Thyroid gland (tissue), 4 donors: ENCODE measurements around the gene TGM1. TPM values are rescaled to one million over a fixed set of nuclear protein-coding genes. Genes with fewer than 3 reads are reported as not detected.

ENCODE experiments used
- DNase-seq, 2 donors: peaks; one replicate each; pipeline ENCODE4 v3.0.0-alpha.2; 2019
- H3K27ac ChIP-seq, 3 donors: fragments of 200-600 bp; sonication (generic); 1 replicate in 2 of 3; 2 replicates in 1 of 3; pipeline ENCODE4 v1.5.1; 2016 to 2019; ENCODE audit warnings: mild to moderate bottlenecking in 1 of 3, moderate library complexity in 1 of 3
- H3K27me3 ChIP-seq: fragments of 200-600 bp; sonication (generic); one replicate; pipeline ENCODE4 v1.5.1; 2019
- H3K36me3 ChIP-seq, 2 donors: fragments of 200-600 bp; sonication (generic); one replicate each; pipeline ENCODE4 v1.5.1; 2016 to 2019
- H3K4me1 ChIP-seq, 2 donors: fragments of 200-600 bp; sonication (generic); one replicate each; pipeline ENCODE4 v1.5.1; 2017 to 2019
- H3K4me3 ChIP-seq, 3 donors: fragments of 200-600 bp; sonication (generic); replicated peaks in 1 of 3; 1 replicate in 2 of 3; 2 replicates in 1 of 3; pipeline ENCODE4 v1.5.1; 2016; ENCODE audit warnings: mild to moderate bottlenecking in 1 of 3
- H3K9me3 ChIP-seq: fragments of 200-600 bp; sonication (generic); one replicate; pipeline ENCODE4 v1.5.1; 2017
- POLR2A ChIP-seq, 2 donors: fragments of 450-650 bp; IDR thresholded peaks; one replicate each; pipeline ENCODE4 v1.6.1; 2017; ENCODE audit warnings: antibody characterized with exemption in 2 of 2, mild to moderate bottlenecking in 2 of 2, moderate library complexity in 1 of 2
- WGBS, 2 donors: methylation state at CpG; one replicate each; pipeline ENCODE4 v1.1.5; 2017; 5-methylcytosine and 5-hydroxymethylcytosine counted together
- intact Hi-C: fragments of 100-400 bp; cut with DNase I; formaldehyde crosslinking; loops from one replicate; pipeline ENCODE4 v1.15.1; 2023
- total RNA-seq, 4 donors: library from RNA; depleted of rRNA; stranded (reverse); fragments of >200 nt; gene quantifications; one replicate each; pipeline ENCODE4 v1.2.3, GENCODE V29; 2016
- TF ChIP-seq, protein P1 (sequence below), 6 experiments: fragments of 200-600 bp in 3 of 6; fragments of 450-650 bp in 3 of 6; sonication (generic) in 3 of 6; IDR thresholded peaks; one replicate each; pipeline ENCODE4 v1.5.1; 2016 to 2019; ENCODE audit warnings: antibody characterized with exemption in 6 of 6, mild to moderate bottlenecking in 2 of 6, inconsistent platforms in 1 of 6, moderate library complexity in 1 of 6

The TGM1 gene
- total RNA-seq, 4 donors from 2014 or later = 1.9 to 2.8 (median 2.0) TPM

GRCh38 chr14:24211311-24211710 lies 51.7 kb downstream of the TGM1 start:
- peaks cover 0 to 28% of the 10 kb centered on the region in 2 donors for H3K4me1 ChIP-seq
- H3K36me3 ChIP-seq = peaks cover 13 to 31% of the 10 kb centered on the region in 2 donors
- no peak overlapping the region for H3K27ac ChIP-seq
- intact Hi-C loops = no loop called here
- no peaks in the 10 kb centered on the region for H3K9me3 ChIP-seq
- H3K4me3 ChIP-seq = no peak overlapping the region
- WGBS, 2 donors = 92 to 96% methylated on average over 6 of the region's 6 CpGs
- TF ChIP-seq, protein P1, sequence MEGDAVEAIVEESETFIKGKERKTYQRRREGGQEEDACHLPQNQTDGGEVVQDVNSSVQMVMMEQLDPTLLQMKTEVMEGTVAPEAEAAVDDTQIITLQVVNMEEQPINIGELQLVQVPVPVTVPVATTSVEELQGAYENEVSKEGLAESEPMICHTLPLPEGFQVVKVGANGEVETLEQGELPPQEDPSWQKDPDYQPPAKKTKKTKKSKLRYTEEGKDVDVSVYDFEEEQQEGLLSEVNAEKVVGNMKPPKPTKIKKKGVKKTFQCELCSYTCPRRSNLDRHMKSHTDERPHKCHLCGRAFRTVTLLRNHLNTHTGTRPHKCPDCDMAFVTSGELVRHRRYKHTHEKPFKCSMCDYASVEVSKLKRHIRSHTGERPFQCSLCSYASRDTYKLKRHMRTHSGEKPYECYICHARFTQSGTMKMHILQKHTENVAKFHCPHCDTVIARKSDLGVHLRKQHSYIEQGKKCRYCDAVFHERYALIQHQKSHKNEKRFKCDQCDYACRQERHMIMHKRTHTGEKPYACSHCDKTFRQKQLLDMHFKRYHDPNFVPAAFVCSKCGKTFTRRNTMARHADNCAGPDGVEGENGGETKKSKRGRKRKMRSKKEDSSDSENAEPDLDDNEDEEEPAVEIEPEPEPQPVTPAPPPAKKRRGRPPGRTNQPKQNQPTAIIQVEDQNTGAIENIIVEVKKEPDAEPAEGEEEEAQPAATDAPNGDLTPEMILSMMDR (IDR thresholded peaks at IDR 0.05) = no peak
- TF ChIP-seq POLR2A (IDR thresholded peaks at IDR 0.05) = no peak
- DNase-seq = no peak
- H3K27me3 ChIP-seq = no peaks in the 10 kb centered on the region

DNA sequence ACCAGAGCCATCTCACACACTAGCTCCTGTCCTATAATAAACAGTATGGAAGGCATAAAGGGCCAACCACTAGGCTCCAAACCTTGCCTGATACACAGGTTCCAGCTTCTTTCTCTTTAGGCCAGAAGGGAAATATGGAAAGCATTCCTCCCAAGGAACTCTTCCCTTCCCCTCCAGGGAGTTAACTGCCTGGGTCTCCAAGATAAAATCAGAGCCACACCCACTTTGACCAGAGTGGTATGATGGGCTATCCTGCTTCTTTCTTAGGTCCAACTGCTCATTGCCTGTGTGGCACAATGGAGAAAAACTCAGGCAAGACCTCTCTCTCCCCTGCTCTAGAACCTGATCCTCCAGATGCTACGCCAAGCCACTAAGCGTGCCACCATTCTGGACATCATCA lies 55.4 kb downstream of the TGM1 start:
- TF ChIP-seq, protein P1 (IDR thresholded peaks at IDR 0.05) = no peak
- TF ChIP-seq POLR2A (IDR thresholded peaks at IDR 0.05) = no peak
- no peak for DNase-seq
- no peaks in the 10 kb centered on the region for H3K27me3 ChIP-seq
- intact Hi-C loops = no loop called here
- 83 to 100% methylated on average over 1 to 2 of the region's 2 CpGs for WGBS, 2 donors
- H3K4me3 ChIP-seq = no peak overlapping the region
- H3K36me3 ChIP-seq = peaks cover 22 to 31% of the 10 kb centered on the region in 2 donors
- H3K9me3 ChIP-seq = no peaks in the 10 kb centered on the region
- H3K4me1 ChIP-seq = peaks cover 0 to 6% of the 10 kb centered on the region in 2 donors
- no peak overlapping the region for H3K27ac ChIP-seq

DNA sequence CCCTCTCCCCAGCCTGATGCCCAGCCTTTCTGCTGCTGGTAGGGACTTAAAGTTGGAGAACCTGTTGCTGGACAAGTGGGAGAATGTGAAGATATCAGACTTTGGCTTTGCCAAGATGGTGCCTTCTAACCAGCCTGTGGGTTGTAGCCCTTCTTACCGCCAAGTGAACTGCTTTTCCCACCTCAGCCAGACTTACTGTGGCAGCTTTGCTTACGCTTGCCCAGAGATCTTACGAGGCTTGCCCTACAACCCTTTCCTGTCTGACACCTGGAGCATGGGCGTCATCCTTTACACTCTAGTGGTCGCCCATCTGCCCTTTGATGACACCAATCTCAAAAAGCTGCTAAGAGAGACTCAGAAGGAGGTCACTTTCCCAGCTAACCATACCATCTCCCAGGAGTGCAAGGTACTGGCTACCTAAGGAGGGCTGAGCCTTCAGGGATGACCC lies 55.8 kb downstream of the TGM1 start:
- Histone ChIP-seq H3K36me3 (peaks cover 22 to 31% of the 10 kb centered on the region in 2 donors), H3K9me3 (no peaks in the 10 kb centered on the region), H3K4me3 (no peak overlapping the region), H3K27me3 (no peaks in the 10 kb centered on the region), H3K27ac (no peak overlapping the region), H3K4me1 (peaks cover 0 to 3% of the 10 kb centered on the region in 2 donors)
- 87 to 99% methylated on average over 5 of the region's 5 CpGs for WGBS, 2 donors
- intact Hi-C loops = no loop called here
- DNase-seq = no peak
- TF ChIP-seq POLR2A (IDR thresholded peaks at IDR 0.05) = no peak
- TF ChIP-seq, protein P1 (IDR thresholded peaks at IDR 0.05) = no peak

GRCh38 chr14:24206260-24207103 lies 56.5 kb downstream of the TGM1 start:
- DNase-seq = no peak
- TF ChIP-seq, protein P1 (IDR thresholded peaks at IDR 0.05) = no peak
- H3K4me3 ChIP-seq = no peak overlapping the region
- no peak overlapping the region for H3K27ac ChIP-seq
- 96 to 98% methylated on average over 7 to 11 of the region's 11 CpGs for WGBS, 2 donors
- H3K9me3 ChIP-seq = no peaks in the 10 kb centered on the region
- peaks cover 22 to 31% of the 10 kb centered on the region in 2 donors for H3K36me3 ChIP-seq
- no peaks in the 10 kb centered on the region for H3K4me1 ChIP-seq
- intact Hi-C loops = no loop called here
- H3K27me3 ChIP-seq = no peaks in the 10 kb centered on the region
